ENCODE measurements around the gene SUPT6H.

DNA sequence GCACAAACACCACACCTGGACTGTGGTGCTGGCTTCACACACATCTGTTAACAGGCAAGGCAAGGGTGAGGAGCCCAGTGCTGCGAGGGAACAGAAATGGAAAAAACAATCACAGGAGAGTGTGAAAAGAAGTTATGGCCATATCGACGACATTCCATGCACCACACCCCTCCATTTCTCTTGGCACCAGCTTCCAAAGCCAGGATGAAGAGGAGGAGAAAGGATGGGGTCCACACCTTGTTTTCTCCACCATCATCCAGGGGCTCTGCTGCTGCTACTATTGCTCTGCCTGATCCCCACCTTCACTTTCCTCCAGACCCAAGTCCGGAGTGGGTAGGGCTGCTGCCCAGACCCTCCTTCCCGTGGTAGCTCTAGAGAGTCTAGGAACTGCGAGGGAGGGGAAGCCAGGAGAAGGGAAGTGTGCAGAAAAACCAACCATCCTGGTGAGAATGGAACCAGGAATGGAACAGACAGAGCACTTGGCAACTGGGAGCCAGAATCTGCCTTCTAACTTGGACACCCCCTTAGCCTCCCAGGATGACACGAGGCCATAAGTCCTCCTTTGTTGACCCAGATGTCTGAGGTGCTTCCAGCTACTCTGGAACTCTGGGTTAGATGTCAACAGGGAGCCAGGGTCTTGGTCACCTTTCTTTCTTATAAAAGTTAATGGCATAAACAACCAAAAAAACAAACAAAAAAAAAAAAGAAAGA lies 50.9 kb downstream of the SUPT6H start:
- TF ChIP-seq, protein P1, sequence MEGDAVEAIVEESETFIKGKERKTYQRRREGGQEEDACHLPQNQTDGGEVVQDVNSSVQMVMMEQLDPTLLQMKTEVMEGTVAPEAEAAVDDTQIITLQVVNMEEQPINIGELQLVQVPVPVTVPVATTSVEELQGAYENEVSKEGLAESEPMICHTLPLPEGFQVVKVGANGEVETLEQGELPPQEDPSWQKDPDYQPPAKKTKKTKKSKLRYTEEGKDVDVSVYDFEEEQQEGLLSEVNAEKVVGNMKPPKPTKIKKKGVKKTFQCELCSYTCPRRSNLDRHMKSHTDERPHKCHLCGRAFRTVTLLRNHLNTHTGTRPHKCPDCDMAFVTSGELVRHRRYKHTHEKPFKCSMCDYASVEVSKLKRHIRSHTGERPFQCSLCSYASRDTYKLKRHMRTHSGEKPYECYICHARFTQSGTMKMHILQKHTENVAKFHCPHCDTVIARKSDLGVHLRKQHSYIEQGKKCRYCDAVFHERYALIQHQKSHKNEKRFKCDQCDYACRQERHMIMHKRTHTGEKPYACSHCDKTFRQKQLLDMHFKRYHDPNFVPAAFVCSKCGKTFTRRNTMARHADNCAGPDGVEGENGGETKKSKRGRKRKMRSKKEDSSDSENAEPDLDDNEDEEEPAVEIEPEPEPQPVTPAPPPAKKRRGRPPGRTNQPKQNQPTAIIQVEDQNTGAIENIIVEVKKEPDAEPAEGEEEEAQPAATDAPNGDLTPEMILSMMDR (IDR thresholded peaks at IDR 0.05), result no peak
- no peak for TF ChIP-seq POLR2A (IDR thresholded peaks at IDR 0.05)

Data from testis (tissue), 2 donors.